CD14-positive monocyte (primary cell): ENCODE measurements around the gene VWF. TPM values are rescaled to one million over a fixed set of nuclear protein-coding genes. Genes with fewer than 3 reads are reported as not detected.

ENCODE experiments used
- DNase-seq, 3 donors: peaks; one replicate each; pipeline ENCODE4 v3.0.0-alpha.2; 2011 to 2022
- H2AFZ ChIP-seq: 2 replicates; pipeline ENCODE4 v1.6.0; 2012; ENCODE audit warnings: mild to moderate bottlenecking, low read depth, low read length, inconsistent platforms; ENCODE audit not compliant: insufficient read depth, poor library complexity, severe bottlenecking
- H3K27ac ChIP-seq, 2 donors: 1 replicate in 1 of 2; 2 replicates in 1 of 2; pipeline ENCODE4 v1.5.1; 2012 to 2013; ENCODE audit warnings: low read length in 2 of 2, control low read depth in 1 of 2, inconsistent platforms in 1 of 2, low read depth in 1 of 2, mild to moderate bottlenecking in 1 of 2
- H3K27me3 ChIP-seq, 2 donors: one replicate each; pipeline versions ENCODE4 v1.6.0 to v1.6.1; 2011 to 2013; ENCODE audit warnings: low read length in 2 of 2; ENCODE audit not compliant: control insufficient read depth in 2 of 2, insufficient read depth in 2 of 2
- H3K36me3 ChIP-seq, 2 donors: replicated peaks in 1 of 2; 1 replicate in 1 of 2; 2 replicates in 1 of 2; pipeline versions ENCODE4 v1.5.1 to v1.6.1; 2012 to 2013; ENCODE audit warnings: low read length in 2 of 2, control low read depth in 1 of 2, inconsistent platforms in 1 of 2, mild to moderate bottlenecking in 1 of 2; ENCODE audit not compliant: insufficient read depth in 2 of 2, control insufficient read depth in 1 of 2
- H3K4me1 ChIP-seq, 2 donors: 1 replicate in 1 of 2; 2 replicates in 1 of 2; pipeline versions ENCODE4 v1.5.1 to v1.6.1; 2012 to 2013; ENCODE audit warnings: low read length in 2 of 2, control low read depth in 1 of 2, inconsistent platforms in 1 of 2, mild to moderate bottlenecking in 1 of 2, moderate library complexity in 1 of 2; ENCODE audit not compliant: insufficient read depth in 2 of 2, control insufficient read depth in 1 of 2
- H3K4me2 ChIP-seq: replicated peaks from 2 replicates; pipeline ENCODE3; 2012; ENCODE audit warnings: low read length, moderate library complexity, mild to moderate bottlenecking; ENCODE audit not compliant: poor library complexity, severe bottlenecking; ENCODE audit errors: extremely low read depth
- H3K4me3 ChIP-seq, 3 experiments: fragments of 200-600 bp in 1 of 3; sonication (generic) in 1 of 3; replicated peaks in 1 of 3; 1 replicate in 2 of 3; 2 replicates in 1 of 3; pipeline ENCODE4 v1.5.1; 2011 to 2013; ENCODE audit warnings: low read length in 3 of 3, mild to moderate bottlenecking in 3 of 3, control low read depth in 2 of 3, low read depth in 2 of 3, inconsistent platforms in 1 of 3, moderate library complexity in 1 of 3
- H3K79me2 ChIP-seq: 2 replicates; pipeline ENCODE4 v1.6.0; 2012; ENCODE audit warnings: mild to moderate bottlenecking, control low read depth, inconsistent platforms, low read length, moderate library complexity; ENCODE audit not compliant: insufficient read depth
- H3K9ac ChIP-seq: 2 replicates; pipeline ENCODE4 v1.6.0; 2017; ENCODE audit warnings: low read length, mild to moderate bottlenecking; ENCODE audit not compliant: insufficient read depth, poor library complexity, severe bottlenecking
- H3K9me3 ChIP-seq, 2 donors: replicated peaks in 1 of 2; 1 replicate in 1 of 2; 2 replicates in 1 of 2; pipeline versions ENCODE4 v1.5.1 to v1.6.1; 2012 to 2013; ENCODE audit warnings: low read length in 2 of 2, control low read depth in 1 of 2; ENCODE audit not compliant: control insufficient read depth in 1 of 2, insufficient read depth in 1 of 2
- H4K20me1 ChIP-seq: 2 replicates; pipeline ENCODE4 v1.6.0; 2012; ENCODE audit warnings: mild to moderate bottlenecking, low read length, control low read depth, moderate library complexity; ENCODE audit not compliant: insufficient read depth
- H3K27ac Mint-ChIP-seq, 7 donors: one replicate each; pipeline ENCODE4 v1.8.0; 2020; ENCODE audit warnings: mild to moderate bottlenecking in 7 of 7, mixed read lengths in 7 of 7, moderate library complexity in 6 of 7, inconsistent platforms in 2 of 7
- H3K27me3 Mint-ChIP-seq, 3 donors: one replicate each; pipeline ENCODE4 v1.8.0; 2021 to 2022; ENCODE audit warnings: low read depth in 3 of 3, mild to moderate bottlenecking in 3 of 3, mixed read lengths in 3 of 3, moderate library complexity in 3 of 3, inconsistent platforms in 1 of 3
- H3K36me3 Mint-ChIP-seq, 2 donors: one replicate each; pipeline ENCODE4 v1.8.0; 2020; ENCODE audit warnings: mixed read lengths in 2 of 2, inconsistent platforms in 1 of 2, mild to moderate bottlenecking in 1 of 2
- H3K4me1 Mint-ChIP-seq: one replicate; pipeline ENCODE4 v1.8.0; 2020; ENCODE audit warnings: mild to moderate bottlenecking, mixed read lengths
- H3K4me3 Mint-ChIP-seq, 2 donors: one replicate each; pipeline ENCODE4 v1.8.0; 2020; ENCODE audit warnings: mild to moderate bottlenecking in 2 of 2, mixed read lengths in 2 of 2, moderate library complexity in 1 of 2
- H3K9me3 Mint-ChIP-seq, 7 donors: one replicate each; pipeline ENCODE4 v1.8.0; 2020 to 2022; ENCODE audit warnings: mixed read lengths in 7 of 7, mild to moderate bottlenecking in 6 of 7, moderate library complexity in 6 of 7, inconsistent platforms in 2 of 7
- WGBS: methylation state at CpG from one replicate; pipeline ENCODE4 v1.1.5; 2013; ENCODE audit warnings: missing lambda C conversion rate; ENCODE audit not compliant: insufficient coverage; 5-methylcytosine and 5-hydroxymethylcytosine counted together
- intact Hi-C, 2 donors: fragments of 100-400 bp; cut with micrococcal nuclease; formaldehyde crosslinking; loops; one replicate each; pipeline versions ENCODE4 v1.15.0 to v1.15.1; 2023
- polyA plus RNA-seq, 3 donors: library from polyadenylated mRNA; depleted of rRNA in 1 of 3; unstranded in 2 of 3; stranded (reverse) in 1 of 3; fragments of 300-500 nt in 2 of 3; fragments of >200 nt in 1 of 3; fragmentation: Illumina TruSeq in 2 of 3; gene quantifications; 1 replicate in 2 of 3; 2 replicates in 1 of 3; pipeline ENCODE4 v1.2.3, GENCODE V29; 2012 to 2021
- TF ChIP-seq, protein P1 (sequence below): fragments of 200-600 bp; IDR thresholded peaks from one replicate; pipeline ENCODE4 v1.8.0; 2022; ENCODE audit warnings: antibody characterized with exemption, mild to moderate bottlenecking

The VWF gene
- polyA plus RNA-seq, 3 donors = 0.17 to 0.49 (median 0.48) TPM

DNA sequence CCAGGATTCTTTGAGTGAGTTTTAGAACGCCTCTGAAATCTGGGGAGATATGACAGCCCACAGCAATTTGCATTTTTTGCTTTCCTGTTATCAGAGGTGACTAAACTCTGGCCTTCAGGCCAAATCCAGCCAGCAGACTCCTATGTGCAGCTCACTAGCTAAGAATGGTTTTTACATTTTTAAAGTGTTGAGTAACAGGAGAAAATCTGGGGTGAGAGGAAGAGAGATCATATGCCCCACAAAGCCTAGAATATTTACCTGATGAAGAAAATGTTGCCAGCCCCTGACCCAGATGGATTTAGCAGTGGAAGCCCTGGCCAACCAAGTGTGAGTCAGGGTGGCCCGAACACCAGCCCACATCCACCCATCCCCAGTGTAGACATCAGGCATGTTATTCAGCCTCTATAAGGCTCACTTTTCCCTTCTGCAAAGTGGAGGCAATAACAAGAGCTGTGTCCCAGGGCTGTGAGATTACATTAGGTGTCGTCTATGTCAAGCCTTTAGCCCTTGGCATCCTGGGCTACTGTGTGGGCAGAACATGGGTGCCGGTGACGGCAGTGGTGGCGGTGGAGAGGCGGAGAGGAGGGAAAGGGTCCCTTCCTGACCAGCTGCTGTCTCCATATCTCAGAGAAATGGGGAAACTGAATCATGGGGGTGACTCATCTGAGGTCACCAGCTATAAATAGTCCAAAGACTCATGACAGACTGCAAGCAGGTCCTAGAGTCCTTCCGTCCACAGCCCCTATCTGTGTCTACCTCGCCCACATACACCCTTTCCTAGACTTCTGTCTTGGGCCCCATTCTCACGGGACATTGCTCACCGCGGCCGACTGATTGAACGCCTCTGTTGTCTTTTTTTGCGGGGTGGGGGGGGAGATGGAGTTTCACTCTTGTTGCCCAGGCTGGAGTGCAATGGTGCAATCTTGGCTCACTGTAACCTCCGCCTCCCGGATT lies 43.1 kb upstream of the VWF start:
- Histone ChIP-seq H3K79me2 (no peaks in the 10 kb centered on the region), H3K4me2 (peak overlapping the region; percentile 43), H3K36me3 (no peaks in the 10 kb centered on the region), H2AFZ (peak overlapping the region; percentile 59), H4K20me1 (no peaks in the 10 kb centered on the region), H3K4me1 (peaks cover 49 to 55% of the 10 kb centered on the region in 2 donors), H3K9me3 (no peaks in the 10 kb centered on the region), H3K27me3 (no peaks in the 10 kb centered on the region), H3K9ac (peak overlapping the region; percentile 84), H3K4me3 (peak overlapping the region in 1 of 3 experiments; percentile 18), H3K27ac (peak overlapping the region; percentile 97 to 100)
- Mint-ChIP-seq H3K4me1 (peaks cover 60% of the 10 kb centered on the region), H3K9me3 (peaks cover 0 to 1% (median 0%) of the 10 kb centered on the region in 7 donors), H3K27me3 (no peaks in the 10 kb centered on the region), H3K36me3 (no peaks in the 10 kb centered on the region), H3K4me3 (peak overlapping the region; percentile 66 to 75), H3K27ac (peak overlapping the region; percentile 99 to 100 (median 100))
- TF ChIP-seq, protein P1, sequence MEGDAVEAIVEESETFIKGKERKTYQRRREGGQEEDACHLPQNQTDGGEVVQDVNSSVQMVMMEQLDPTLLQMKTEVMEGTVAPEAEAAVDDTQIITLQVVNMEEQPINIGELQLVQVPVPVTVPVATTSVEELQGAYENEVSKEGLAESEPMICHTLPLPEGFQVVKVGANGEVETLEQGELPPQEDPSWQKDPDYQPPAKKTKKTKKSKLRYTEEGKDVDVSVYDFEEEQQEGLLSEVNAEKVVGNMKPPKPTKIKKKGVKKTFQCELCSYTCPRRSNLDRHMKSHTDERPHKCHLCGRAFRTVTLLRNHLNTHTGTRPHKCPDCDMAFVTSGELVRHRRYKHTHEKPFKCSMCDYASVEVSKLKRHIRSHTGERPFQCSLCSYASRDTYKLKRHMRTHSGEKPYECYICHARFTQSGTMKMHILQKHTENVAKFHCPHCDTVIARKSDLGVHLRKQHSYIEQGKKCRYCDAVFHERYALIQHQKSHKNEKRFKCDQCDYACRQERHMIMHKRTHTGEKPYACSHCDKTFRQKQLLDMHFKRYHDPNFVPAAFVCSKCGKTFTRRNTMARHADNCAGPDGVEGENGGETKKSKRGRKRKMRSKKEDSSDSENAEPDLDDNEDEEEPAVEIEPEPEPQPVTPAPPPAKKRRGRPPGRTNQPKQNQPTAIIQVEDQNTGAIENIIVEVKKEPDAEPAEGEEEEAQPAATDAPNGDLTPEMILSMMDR = no peak
- intact Hi-C loops = loop anchor here (2.0 kb wide), 3 partner anchors 27 to 29 kb away; no protein-coding TSS in a partner anchor
- 3% methylated on average over 4 of the region's 17 CpGs for WGBS
- peak; percentile 98 to 100 (median 99) for DNase-seq

DNA sequence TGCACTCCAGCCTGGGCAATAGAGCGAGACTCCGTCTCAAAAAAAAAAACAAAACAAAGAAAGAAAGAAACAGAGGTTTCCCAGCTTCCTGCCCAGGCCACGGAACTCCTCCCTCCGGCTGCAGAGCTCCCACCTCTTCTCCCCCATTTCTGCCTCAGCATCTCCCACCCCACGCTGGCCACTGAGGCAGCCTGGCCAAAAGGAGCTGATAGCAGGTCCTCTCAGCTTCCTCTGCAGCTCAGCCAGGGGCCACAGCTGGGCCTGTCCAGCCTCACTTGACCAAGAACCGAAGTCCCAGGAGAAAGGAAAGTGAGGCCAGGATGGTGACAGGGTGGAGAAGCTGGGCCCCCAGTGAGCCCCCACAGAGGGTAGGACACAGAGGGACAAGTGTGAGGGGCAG lies 42.3 kb upstream of the VWF start:
- peak overlapping the region in 1 of 2 donors; percentile 39 for H3K4me3 Mint-ChIP-seq
- peak overlapping the region; percentile 99 to 100 (median 100) for H3K27ac Mint-ChIP-seq
- DNase-seq = no peak
- peak overlapping the region; percentile 97 to 100 for H3K27ac ChIP-seq
- H3K4me1 ChIP-seq = peaks cover 49 to 55% of the 10 kb centered on the region in 2 donors
- TF ChIP-seq, protein P1 = no peak
- WGBS = 24% methylated on average over 4 of the region's 6 CpGs
- no peaks in the 10 kb centered on the region for H3K79me2 ChIP-seq
- H2AFZ ChIP-seq = peak overlapping the region; percentile 59
- peak overlapping the region; percentile 18 for H3K4me2 ChIP-seq
- H3K9me3 Mint-ChIP-seq = peaks cover 0 to 1% (median 0%) of the 10 kb centered on the region in 7 donors
- no peaks in the 10 kb centered on the region for H3K27me3 ChIP-seq
- H3K36me3 ChIP-seq = no peaks in the 10 kb centered on the region
- no peaks in the 10 kb centered on the region for H3K27me3 Mint-ChIP-seq
- intact Hi-C loops = loop anchor here in 1 of 2 donors (2.0 kb wide), 1 partner anchor 26 kb away; no protein-coding TSS in a partner anchor
- peak overlapping the region in 1 of 3 experiments; percentile 18 for H3K4me3 ChIP-seq
- H3K4me1 Mint-ChIP-seq = peaks cover 64% of the 10 kb centered on the region
- H3K9me3 ChIP-seq = no peaks in the 10 kb centered on the region
- no peaks in the 10 kb centered on the region for H3K36me3 Mint-ChIP-seq
- H3K9ac ChIP-seq = peak overlapping the region; percentile 84
- no peaks in the 10 kb centered on the region for H4K20me1 ChIP-seq
